Measurements from ENCODE around the gene PUS7.

- TF ChIP-seq, protein P1, sequence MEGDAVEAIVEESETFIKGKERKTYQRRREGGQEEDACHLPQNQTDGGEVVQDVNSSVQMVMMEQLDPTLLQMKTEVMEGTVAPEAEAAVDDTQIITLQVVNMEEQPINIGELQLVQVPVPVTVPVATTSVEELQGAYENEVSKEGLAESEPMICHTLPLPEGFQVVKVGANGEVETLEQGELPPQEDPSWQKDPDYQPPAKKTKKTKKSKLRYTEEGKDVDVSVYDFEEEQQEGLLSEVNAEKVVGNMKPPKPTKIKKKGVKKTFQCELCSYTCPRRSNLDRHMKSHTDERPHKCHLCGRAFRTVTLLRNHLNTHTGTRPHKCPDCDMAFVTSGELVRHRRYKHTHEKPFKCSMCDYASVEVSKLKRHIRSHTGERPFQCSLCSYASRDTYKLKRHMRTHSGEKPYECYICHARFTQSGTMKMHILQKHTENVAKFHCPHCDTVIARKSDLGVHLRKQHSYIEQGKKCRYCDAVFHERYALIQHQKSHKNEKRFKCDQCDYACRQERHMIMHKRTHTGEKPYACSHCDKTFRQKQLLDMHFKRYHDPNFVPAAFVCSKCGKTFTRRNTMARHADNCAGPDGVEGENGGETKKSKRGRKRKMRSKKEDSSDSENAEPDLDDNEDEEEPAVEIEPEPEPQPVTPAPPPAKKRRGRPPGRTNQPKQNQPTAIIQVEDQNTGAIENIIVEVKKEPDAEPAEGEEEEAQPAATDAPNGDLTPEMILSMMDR (IDR thresholded peaks at IDR 0.05): no peak
- no peak for TF ChIP-seq ZFX (IDR thresholded peaks at IDR 0.05; ENCODE audit: borderline replicate concordance)
Observed at GRCh38 chr7:105567024-105567423, 45.0 kb upstream of the PUS7 start.
